Erythroblast (primary cell): ENCODE results near the gene TBRG4.

Source experiments
- GATA1 ChIP-seq: IDR thresholded peaks from 2 replicates; pipeline ENCODE4 v1.6.1; 2011; ENCODE audit warnings: low read depth, mild to moderate bottlenecking, control low read depth, low read length, moderate library complexity
- POLR2A ChIP-seq: IDR thresholded peaks from 2 replicates; pipeline ENCODE4 v1.6.1; 2011; ENCODE audit warnings: mild to moderate bottlenecking, low read length

DNA sequence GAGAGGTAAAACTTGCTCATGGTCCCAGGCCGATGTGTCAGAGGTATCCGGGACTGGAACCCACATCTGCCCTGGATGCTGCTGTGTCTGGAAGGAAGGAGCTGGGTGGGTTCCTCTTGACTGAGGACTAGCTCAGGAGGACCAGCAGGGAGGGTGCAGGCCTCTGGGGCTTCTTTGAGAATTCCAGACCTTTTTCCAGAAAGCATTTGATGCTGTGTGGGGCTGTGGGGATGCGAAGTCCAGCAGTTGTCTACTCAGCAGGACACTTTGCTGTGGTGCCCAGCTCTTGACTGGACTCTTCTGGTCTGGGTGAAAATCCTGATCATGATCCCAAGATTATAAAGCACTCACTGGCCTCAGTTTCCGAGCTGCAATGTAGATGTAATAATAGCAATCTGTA, 47.8 kb upstream of the TBRG4 start:
- TF ChIP-seq POLR2A = no peak
- no peak for TF ChIP-seq GATA1
